Measurements from ENCODE around the gene DYNC1I2. TPM values are rescaled to one million over a fixed set of nuclear protein-coding genes. Genes with fewer than 3 reads are reported as not detected.
"Not testable (repeated sequence)": the region's sequence is repeated elsewhere in the genome, so short reads cannot be mapped to it uniquely, and the experiment has no call there.

Gene DYNC1I2
- total and polyA plus RNA-seq, 10 donors: 37.8 to 86.0 (median 67.3) TPM

DNA sequence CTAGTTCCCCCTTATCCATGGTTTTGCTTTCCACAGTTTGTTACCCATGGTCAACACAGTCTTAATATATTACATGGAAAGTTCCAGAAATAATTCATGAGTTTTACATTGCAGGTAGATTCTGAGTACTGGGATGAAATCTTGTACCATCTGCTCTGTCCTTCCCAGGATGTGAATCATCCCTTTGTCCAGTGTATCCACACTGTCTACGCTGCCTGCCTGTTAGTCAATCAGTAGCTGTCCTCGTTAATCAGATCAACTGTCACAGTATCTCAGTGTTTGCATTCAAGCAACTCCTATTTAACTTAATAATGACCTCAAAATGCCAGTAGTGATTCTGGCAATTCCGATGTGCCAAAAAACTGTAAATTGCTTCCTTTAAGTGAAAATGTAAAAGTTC lies 76.3 kb downstream of the DYNC1I2 start:
- Histone ChIP-seq H3K36me3 (peaks cover 0 to 50% (median 12%) of the 10 kb centered on the region in 6 donors), H3K27me3 (replicated peaks in 1 of 7) (no peaks in the 10 kb centered on the region), H3K4me3 (no peak overlapping the region), H3K27ac (no peak overlapping the region), H3K4me1 (no peaks in the 10 kb centered on the region), H3K9me3 (peaks cover 0 to 6% (median 0%) of the 10 kb centered on the region in 8 donors)
- no peak for TF ChIP-seq CTCF (IDR thresholded peaks at IDR 0.05 in 8 of 11, conservative IDR thresholded peaks at IDR 0.05 in 3 of 11)
- TF ChIP-seq POLR2AphosphoS5 (IDR thresholded peaks at IDR 0.05): no peak
- no peak for TF ChIP-seq POLR2A (IDR thresholded peaks at IDR 0.05)
- DNase-seq: no peak
- 92 to 96% (median 95%) methylated on average over 3 of the region's 3 CpGs for WGBS, 5 donors
- intact Hi-C loops (cut with DNase I; ENCODE audit: low total_unique reads): no loop called here

DNA sequence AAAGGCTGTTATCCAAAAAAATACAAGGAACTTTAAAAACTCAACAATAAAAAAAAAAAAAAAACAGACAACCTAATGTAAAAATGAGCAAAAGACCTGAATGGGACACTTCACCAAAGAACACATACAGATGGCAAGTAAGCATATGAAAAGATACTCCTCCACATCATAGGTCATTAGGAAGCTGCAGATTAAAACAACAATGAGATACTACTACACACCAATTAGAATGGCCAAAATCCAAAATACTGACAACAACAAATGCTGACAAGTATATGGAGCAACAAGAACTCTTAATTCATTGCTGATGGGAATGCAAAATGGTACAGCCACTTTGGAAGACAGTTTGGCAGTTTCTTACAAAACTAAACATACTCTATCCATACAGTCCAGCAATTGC lies 84.2 kb downstream of the DYNC1I2 start:
- Histone ChIP-seq H3K27ac (no peak overlapping the region), H3K9me3 (peaks cover 0 to 18% (median 8%) of the 10 kb centered on the region in 8 donors), H3K4me3 (no peak overlapping the region), H3K27me3 (replicated peaks in 1 of 7) (no peaks in the 10 kb centered on the region), H3K4me1 (no peaks in the 10 kb centered on the region), H3K36me3 (peaks cover 0 to 9% (median 0%) of the 10 kb centered on the region in 6 donors)
- TF ChIP-seq POLR2AphosphoS5 (IDR thresholded peaks at IDR 0.05) (no peak), POLR2A (IDR thresholded peaks at IDR 0.05) (no peak), CTCF (IDR thresholded peaks at IDR 0.05 in 8 of 11, conservative IDR thresholded peaks at IDR 0.05 in 3 of 11) (no peak)
- no peak for DNase-seq
- intact Hi-C loops (cut with DNase I; ENCODE audit: low total_unique reads): no loop called here

- H3K27me3 ChIP-seq (replicated peaks in 1 of 7): no peaks in the 10 kb centered on the region
- DNase-seq: no peak
- WGBS, 5 donors: 94 to 97% (median 94%) methylated on average over 5 of the region's 5 CpGs
- H3K36me3 ChIP-seq: peaks cover 0 to 9% (median 0%) of the 10 kb centered on the region in 6 donors
- no peaks in the 10 kb centered on the region for H3K4me1 ChIP-seq
- H3K27ac ChIP-seq: no peak overlapping the region
- TF ChIP-seq POLR2A (IDR thresholded peaks at IDR 0.05) (no peak), POLR2AphosphoS5 (IDR thresholded peaks at IDR 0.05) (no peak), CTCF (IDR thresholded peaks at IDR 0.05 in 8 of 11, conservative IDR thresholded peaks at IDR 0.05 in 3 of 11) (no peak)
- intact Hi-C loops (cut with DNase I; ENCODE audit: low total_unique reads): no loop called here
- H3K4me3 ChIP-seq: no peak overlapping the region
- H3K9me3 ChIP-seq: peaks cover 0 to 21% (median 8%) of the 10 kb centered on the region in 8 donors
Observed at GRCh38 chr2:171772373-171772772, 85.1 kb downstream of the DYNC1I2 start.

GRCh38 chr2:171774581-171774980 lies 87.3 kb downstream of the DYNC1I2 start:
- H3K4me1 ChIP-seq; DNase-seq; intact Hi-C loops (cut with DNase I; ENCODE audit: low total_unique reads); H3K27me3 ChIP-seq (replicated peaks in 1 of 7); H3K4me3 ChIP-seq; H3K27ac ChIP-seq; H3K36me3 ChIP-seq: not testable (repeated sequence)
- H3K9me3 ChIP-seq: peaks cover 0 to 38% (median 23%) of the 10 kb centered on the region in 8 donors
- WGBS, 5 donors: 95 to 98% (median 97%) methylated on average over 8 to 35 of the region's 35 CpGs

DNA sequence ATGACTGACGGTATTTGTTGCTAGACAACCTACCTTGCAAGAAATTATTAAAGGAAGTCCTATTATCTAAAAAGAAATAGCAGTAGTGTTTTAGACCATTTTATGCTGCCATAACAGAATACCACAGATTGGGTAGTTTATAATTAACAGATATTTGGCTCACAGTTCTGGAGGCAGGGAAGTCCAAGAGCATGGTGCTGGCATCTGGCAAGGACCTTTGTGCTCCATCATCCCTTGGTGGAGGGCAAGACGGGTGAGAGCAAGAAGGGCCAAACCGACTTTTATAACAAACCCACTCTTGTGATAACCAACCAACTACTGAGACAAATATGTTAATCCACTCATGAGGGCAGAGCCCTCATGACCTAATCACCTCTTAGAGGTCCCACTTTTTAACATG lies 91.2 kb downstream of the DYNC1I2 start:
- no peaks in the 10 kb centered on the region for H3K27me3 ChIP-seq (replicated peaks in 1 of 7)
- TF ChIP-seq CTCF (IDR thresholded peaks at IDR 0.05 in 8 of 11, conservative IDR thresholded peaks at IDR 0.05 in 3 of 11) (no peak), POLR2A (IDR thresholded peaks at IDR 0.05) (no peak), POLR2AphosphoS5 (IDR thresholded peaks at IDR 0.05) (no peak)
- DNase-seq: no peak
- intact Hi-C loops (cut with DNase I; ENCODE audit: low total_unique reads): no loop called here
- 93 to 98% (median 97%) methylated on average over 3 of the region's 3 CpGs for WGBS, 5 donors
- no peak overlapping the region for H3K4me3 ChIP-seq
- no peak overlapping the region for H3K27ac ChIP-seq
- H3K9me3 ChIP-seq: peaks cover 0 to 20% (median 15%) of the 10 kb centered on the region in 8 donors
- no peaks in the 10 kb centered on the region for H3K4me1 ChIP-seq
- H3K36me3 ChIP-seq: peaks cover 0 to 18% (median 4%) of the 10 kb centered on the region in 6 donors
